C1 segment of cervical spinal cord (tissue), 14 donors: ENCODE data around the gene MPI.
A peak's percentile ranks its signal among the peaks of the same experiment; 100 is the strongest.
"Not testable (repeated sequence)": the region's sequence is repeated elsewhere in the genome, so short reads cannot be mapped to it uniquely, and the experiment has no call there.

Source experiments
- DNase-seq, 14 donors: peaks; one replicate each; lab custom pipeline; 2025; lab: John Stamatoyannopoulos, UW

MPI gene

GRCh38 chr15:74890665-74890960 is 771 bp downstream of the MPI start:
- DNase-seq, result no peak

- no peak for DNase-seq
Measured at GRCh38 chr15:74891469-74891868, 1.6 kb downstream of the MPI start.

GRCh38 chr15:74892313-74892712 is 2.5 kb downstream of the MPI start:
- no peak for DNase-seq

- DNase-seq, result no peak
Measured at GRCh38 chr15:74892931-74893330, 3.1 kb downstream of the MPI start.

GRCh38 chr15:74893627-74894026 is 3.8 kb downstream of the MPI start:
- DNase-seq, result no peak

- DNase-seq, result not testable (repeated sequence)
Measured at GRCh38 chr15:74894383-74894782, 4.5 kb downstream of the MPI start.

GRCh38 chr15:74895830-74896229 is 6.0 kb downstream of the MPI start:
- no peak for DNase-seq

GRCh38 chr15:74896316-74896715 is 6.5 kb downstream of the MPI start:
- no peak for DNase-seq

GRCh38 chr15:74897300-74897701 is 7.5 kb downstream of the MPI start:
- DNase-seq, result no peak

GRCh38 chr15:74901612-74902063 is 11.8 kb downstream of the MPI start:
- DNase-seq, result peak in 9 of 14 donors; percentile 5 to 37 (median 16)

GRCh38 chr15:74902295-74903075 is 12.6 kb downstream of the MPI start:
- no peak for DNase-seq

- no peak for DNase-seq
Measured at GRCh38 chr15:74903676-74904075, 13.8 kb downstream of the MPI start.

- no peak for DNase-seq
Measured at GRCh38 chr15:74904190-74904805, 14.5 kb downstream of the MPI start.

GRCh38 chr15:74906067-74906449 is 16.2 kb downstream of the MPI start:
- DNase-seq, result peak in 7 of 14 donors; percentile 46 to 70 (median 59)

GRCh38 chr15:74906450-74907162 is 16.8 kb downstream of the MPI start, which contains the start of gene FAM219B:
FAM219B (minus strand) TSS chr15:74906851; CDS start chr15:74906800, 51 bp downstream.
- peak in 13 of 14 donors; percentile 35 to 93 (median 84) for DNase-seq

GRCh38 chr15:74907163-74907870 is 17.5 kb downstream of the MPI start:
- no peak for DNase-seq

- DNase-seq, result no peak
Measured at GRCh38 chr15:74908635-74909034, 18.8 kb downstream of the MPI start.

- DNase-seq, result no peak
Measured at GRCh38 chr15:74913041-74913440, 23.2 kb downstream of the MPI start.

- DNase-seq, result not testable (repeated sequence)
Measured at GRCh38 chr15:74913799-74914198, 24.0 kb downstream of the MPI start.

GRCh38 chr15:74917676-74918075 is 27.8 kb downstream of the MPI start:
- DNase-seq, result no peak

- no peak for DNase-seq
Measured at GRCh38 chr15:74920456-74920855, 30.6 kb downstream of the MPI start.

- no peak for DNase-seq
Measured at GRCh38 chr15:74924525-74924924, 34.7 kb downstream of the MPI start.
